Astrocyte of the spinal cord (primary cell): Measurements from ENCODE around the gene GTPBP6.
"Not testable (repeated sequence)": the region's sequence is repeated elsewhere in the genome, so short reads cannot be mapped to it uniquely, and the experiment has no call there.

Experiments
- DNase-seq: peaks from one replicate; pipeline ENCODE4 v3.0.0; 2011; ENCODE audit warnings: low read depth, low spot score
- H3K4me3 ChIP-seq: 2 replicates; pipeline ENCODE4 v1.5.1; 2011; ENCODE audit warnings: low read depth, mild to moderate bottlenecking, low read length, moderate library complexity
- CTCF ChIP-seq: IDR thresholded peaks from 2 replicates; pipeline ENCODE4 v1.5.1; 2012; ENCODE audit warnings: low read depth, mild to moderate bottlenecking, low read length, inconsistent platforms
- in situ Hi-C: cut with HindIII; loops from 2 replicates; pipeline ENCODE4 v1.10.0; 2017; ENCODE audit warnings: low sequenced_read_pairs

GTPBP6 gene

GRCh38 chrX:330726-331150, 12.1 kb upstream of the GTPBP6 start:
- H3K4me3 ChIP-seq = no peak overlapping the region
- no peak for DNase-seq
- TF ChIP-seq CTCF = no peak
- in situ Hi-C loops = no loop called here

- in situ Hi-C loops, DNase-seq, H3K4me3 ChIP-seq: not testable (repeated sequence)
These were observed 11.6 kb upstream of the GTPBP6 start for GRCh38 chrX:330141-330725.

- in situ Hi-C loops = no loop called here
- TF ChIP-seq CTCF = no peak
- H3K4me3 ChIP-seq = no peak overlapping the region
- DNase-seq = no peak
These were observed 10.8 kb upstream of the GTPBP6 start for GRCh38 chrX:329291-329910.

GRCh38 chrX:327660-328126, 9.1 kb upstream of the GTPBP6 start:
- no peak overlapping the region for H3K4me3 ChIP-seq
- in situ Hi-C loops = no loop called here
- DNase-seq = no peak
- TF ChIP-seq CTCF = no peak

- in situ Hi-C loops, H3K4me3 ChIP-seq, DNase-seq: not testable (repeated sequence)
These were observed 6.1 kb upstream of the GTPBP6 start for GRCh38 chrX:324664-325063.

- H3K4me3 ChIP-seq = no peak overlapping the region
- DNase-seq = peak; percentile 69
- in situ Hi-C loops = no loop called here
These were observed 5.4 kb upstream of the GTPBP6 start for GRCh38 chrX:323721-324628.

More at GRCh38 chrX:323721-324628, 5.4 kb upstream of the GTPBP6 start:
- TF ChIP-seq CTCF = no peak
